IMR-90 (cell line): Measurements from ENCODE around the gene ZNF48. TPM values are rescaled to one million over a fixed set of nuclear protein-coding genes. Genes with fewer than 3 reads are reported as not detected.

ENCODE experiments used
- ATAC-seq: fragments of 200-7000 bp; cut with Tn5 transposase; 2 replicates; pipeline ENCODE4 v1.9.1; 2020; ENCODE audit warnings: low read depth, mild to moderate bottlenecking, moderate library complexity
- BruUV-seq: library from RNA; stranded (reverse); fragments of 400-500 nt; replicated peaks from 2 replicates; lab custom pipeline; 2021; lab: Mats Ljungman, UMichigan
- CTCF ChIA-PET: fragments of 300-600 bp; formaldehyde crosslinking; extraction: SDS; loops from one replicate; lab custom pipeline; 2021; ENCODE audit warnings: antibody characterized with exemption; lab: Yijun Ruan, JAX
- POLR2A ChIA-PET: fragments of 300-600 bp; sonication (Branson Sonifier 250); formaldehyde crosslinking; loops from one replicate; lab custom pipeline; 2022; ENCODE audit warnings: antibody characterized with exemption; ENCODE audit not compliant: unreplicated experiment; lab: Charles Lee
- DNase-seq: peaks from one replicate; pipeline ENCODE4 v3.0.0; 2013
- H2AFZ ChIP-seq: replicated peaks from 2 replicates; pipeline ENCODE3; 2013; ENCODE audit warnings: low read length, mild to moderate bottlenecking; ENCODE audit not compliant: poor library complexity
- H2AK5ac ChIP-seq: 2 replicates; pipeline ENCODE4 v1.6.1; 2013; ENCODE audit warnings: low read depth, low read length, inconsistent platforms
- H2AK9ac ChIP-seq: replicated peaks from 2 replicates; pipeline ENCODE3; 2013; ENCODE audit warnings: mild to moderate bottlenecking, low read depth, low read length, moderate library complexity; ENCODE audit not compliant: poor library complexity
- H2BK120ac ChIP-seq: 2 replicates; pipeline ENCODE4 v1.6.1; 2013; ENCODE audit warnings: low read depth, low read length, inconsistent platforms
- H2BK15ac ChIP-seq: 3 replicates; pipeline ENCODE4 v1.6.1; 2013; ENCODE audit warnings: low read depth, low read length, inconsistent platforms
- H2BK20ac ChIP-seq: 2 replicates; pipeline ENCODE4 v1.6.1; 2013; ENCODE audit warnings: low read depth, mild to moderate bottlenecking, inconsistent platforms, low read length, moderate library complexity
- H2BK5ac ChIP-seq: 2 replicates; pipeline ENCODE4 v1.6.1; 2013; ENCODE audit warnings: mild to moderate bottlenecking, low read depth, low read length, inconsistent platforms; ENCODE audit not compliant: poor library complexity, severe bottlenecking
- H3K14ac ChIP-seq: replicated peaks from 2 replicates; pipeline ENCODE4 v1.6.1; 2013; ENCODE audit warnings: low read depth, low read length, inconsistent platforms
- H3K18ac ChIP-seq: 2 replicates; pipeline ENCODE4 v1.6.1; 2013; ENCODE audit warnings: low read depth, low read length, control low read depth
- H3K23ac ChIP-seq: 2 replicates; pipeline ENCODE4 v1.6.1; 2013; ENCODE audit warnings: low read depth, low read length, inconsistent platforms
- H3K27ac ChIP-seq: 2 replicates; pipeline ENCODE4 v1.5.1; 2013; ENCODE audit warnings: mild to moderate bottlenecking, control low read depth, low read length; ENCODE audit not compliant: insufficient read depth
- H3K27me3 ChIP-seq: 2 replicates; pipeline ENCODE4 v1.6.1; 2013; ENCODE audit warnings: low read length; ENCODE audit not compliant: control insufficient read depth, insufficient read depth
- H3K36me3 ChIP-seq: 2 replicates; pipeline ENCODE4 v1.6.1; 2013; ENCODE audit warnings: low read length, mixed read lengths; ENCODE audit not compliant: control insufficient read depth, insufficient read depth
- H3K4ac ChIP-seq: 2 replicates; pipeline ENCODE4 v1.6.1; 2013; ENCODE audit warnings: low read depth, low read length, inconsistent platforms
- H3K4me1 ChIP-seq: 2 replicates; pipeline ENCODE4 v1.6.1; 2013; ENCODE audit warnings: low read length, mixed read lengths; ENCODE audit not compliant: control insufficient read depth, insufficient read depth
- H3K4me2 ChIP-seq: 2 replicates; pipeline ENCODE4 v1.6.1; 2013; ENCODE audit warnings: low read depth, mild to moderate bottlenecking, control low read depth, low read length, moderate library complexity
- H3K4me3 ChIP-seq: 2 replicates; pipeline ENCODE4 v1.5.1; 2013; ENCODE audit warnings: low read depth, mild to moderate bottlenecking, control low read depth, low read length, moderate library complexity; ENCODE audit not compliant: insufficient read depth
- H3K56ac ChIP-seq: 2 replicates; pipeline ENCODE4 v1.6.1; 2013; ENCODE audit warnings: low read length, inconsistent platforms; ENCODE audit not compliant: insufficient read depth; ENCODE audit errors: extremely low read depth
- H3K79me1 ChIP-seq, 2 experiments: 2 replicates each; pipeline ENCODE4 v1.6.1; 2013; ENCODE audit warnings: low read length in 2 of 2, inconsistent platforms in 1 of 2, low read depth in 1 of 2
- H3K9ac ChIP-seq: 2 replicates; pipeline ENCODE4 v1.6.1; 2013; ENCODE audit warnings: low read depth, low read length, control low read depth
- H3K9me1 ChIP-seq: 2 replicates; pipeline ENCODE4 v1.6.1; 2013; ENCODE audit warnings: low read length, inconsistent platforms; ENCODE audit not compliant: insufficient read depth
- H3K9me3 ChIP-seq: 2 replicates; pipeline ENCODE4 v1.6.1; 2013; ENCODE audit warnings: low read length; ENCODE audit not compliant: control insufficient read depth, insufficient read depth
- H4K20me1 ChIP-seq: 2 replicates; pipeline ENCODE4 v1.6.1; 2013; ENCODE audit warnings: low read length, inconsistent platforms; ENCODE audit not compliant: insufficient read depth
- H4K5ac ChIP-seq: 2 replicates; pipeline ENCODE4 v1.6.1; 2013; ENCODE audit warnings: mild to moderate bottlenecking, low read depth, low read length, control low read depth
- H4K8ac ChIP-seq, 2 experiments: 2 replicates each; pipeline ENCODE4 v1.6.1; 2013; ENCODE audit warnings: low read depth in 2 of 2, low read length in 2 of 2, control low read depth in 1 of 2, inconsistent platforms in 1 of 2
- H4K91ac ChIP-seq: 2 replicates; pipeline ENCODE4 v1.6.1; 2013; ENCODE audit warnings: low read depth, low read length, inconsistent platforms; ENCODE audit not compliant: insufficient read depth
- CHD1 ChIP-seq: IDR thresholded peaks from 2 replicates; pipeline ENCODE4 v1.6.1; 2012; ENCODE audit warnings: low read depth, low read length, improper control_type of control experiment
- MXI1 ChIP-seq: IDR thresholded peaks from 2 replicates; pipeline ENCODE4 v1.6.1; 2012; ENCODE audit warnings: low read depth, mild to moderate bottlenecking, low read length, moderate library complexity, borderline replicate concordance
- WGBS, 2 experiments: methylation state at CpG; one replicate each; pipeline versions ENCODE4 v1.1.5 to v1.1.7; 2013; ENCODE audit warnings: missing lambda C conversion rate in 2 of 2; ENCODE audit not compliant: insufficient read length in 1 of 2; ENCODE audit errors: extremely low coverage in 2 of 2; 5-methylcytosine and 5-hydroxymethylcytosine counted together
- dilution Hi-C: fragments of 300-500 bp; cut with HindIII; formaldehyde crosslinking; loops from one replicate; pipeline ENCODE4 v1.14.3; 2018; ENCODE audit warnings: low sequenced_read_pairs; ENCODE audit not compliant: unreplicated experiment
- in situ Hi-C: fragments of 300-500 bp; cut with MboI; formaldehyde crosslinking; loops from 3 replicates; pipeline ENCODE4 v1.14.3; 2019; ENCODE audit warnings: low sequenced_read_pairs, inconsistent platforms, mixed read lengths
- intact Hi-C: fragments of 100-400 bp; cut with micrococcal nuclease; formaldehyde crosslinking; loops from 2 replicates; pipeline ENCODE4 v1.10.0; 2022
- polyA plus RNA-seq, 3 experiments: library from polyadenylated mRNA; depleted of rRNA; stranded (reverse); fragments of >200 nt; gene quantifications; 2 replicates each; pipeline ENCODE4 v1.2.3, GENCODE V29; 2012; ENCODE audit warnings: low replicate concordance in 1 of 3
- total RNA-seq: library from RNA; depleted of rRNA; stranded (reverse); fragments of >200 nt; gene quantifications from 2 replicates; pipeline ENCODE4 v1.2.3, GENCODE V29; 2012

ZNF48 gene
- total and polyA plus RNA-seq, 2 of the 4 experiments (the other 2 are of a cell fraction), result 5.8 to 6.6 TPM

DNA sequence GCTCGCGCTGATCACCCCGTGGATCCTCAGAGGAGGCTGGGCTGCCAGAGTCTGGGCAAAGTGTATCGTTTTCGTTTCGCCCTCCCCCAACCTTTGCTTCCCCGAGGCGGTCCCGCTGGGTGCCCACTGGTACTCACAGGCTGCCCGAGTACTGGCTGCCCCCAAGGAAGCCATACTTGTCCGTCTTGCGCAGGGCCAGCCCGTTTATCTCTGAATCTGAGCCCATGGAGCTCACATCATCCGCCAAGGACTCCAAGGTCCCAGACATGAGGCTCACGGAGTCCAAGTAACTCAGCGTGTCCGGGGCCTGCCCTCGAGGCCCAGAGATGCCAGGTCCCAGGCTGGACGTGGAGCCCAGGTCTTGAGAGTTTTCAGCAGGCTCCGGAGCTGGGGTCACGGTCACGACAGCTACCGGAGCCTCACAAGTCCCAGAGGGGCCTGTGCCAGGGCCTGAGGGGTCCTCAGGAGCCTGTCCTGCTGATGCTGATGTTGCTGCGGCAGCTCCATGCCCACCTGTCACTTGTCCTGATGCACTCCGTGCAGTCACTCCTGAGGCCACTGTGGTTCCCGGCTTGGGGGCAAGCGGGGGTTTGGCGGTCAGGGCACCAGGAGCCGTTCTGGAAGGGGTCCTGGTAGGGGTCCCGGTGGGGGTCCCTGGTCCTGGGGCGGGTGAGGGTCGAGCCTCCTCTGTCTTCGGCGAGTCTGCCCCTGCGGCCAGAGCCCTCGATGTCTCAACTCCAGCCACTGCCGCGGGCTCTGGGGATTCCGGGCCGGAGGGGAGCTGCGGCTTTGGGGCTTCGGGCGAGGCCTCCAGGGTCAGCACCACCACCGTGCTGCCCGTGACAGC lies 25.9 kb upstream of the ZNF48 start:
- H2BK20ac ChIP-seq, result no peak overlapping the region
- H3K4me2 ChIP-seq, result peak overlapping the region; percentile 99
- H3K18ac ChIP-seq, result no peak overlapping the region
- H2AK5ac ChIP-seq, result peak overlapping the region; percentile 90
- H3K4me1 ChIP-seq, result peaks cover 3% of the 10 kb centered on the region; the same call in 1 of the 2 replicates
- DNase-seq (no peak), ATAC-seq (no peak)
- peak overlapping the region; percentile 96 for H3K14ac ChIP-seq
- H2AFZ ChIP-seq, result peak overlapping the region; percentile 64
- H3K27me3 ChIP-seq, result no peaks in the 10 kb centered on the region
- peak overlapping the region; percentile 86 for H3K4me3 ChIP-seq
- intact Hi-C loops (loop anchor here (2.0 kb wide), 1 partner anchor 277 kb away; no protein-coding TSS in a partner anchor), dilution Hi-C loops (no loop called here), in situ Hi-C loops (no loop called here)
- no TSS peak for BruUV-seq
- no peak overlapping the region for H4K8ac ChIP-seq
- 1% methylated on average over 22 of the region's 45 CpGs; no CpG with 5 or more reads in 1 of the 2 experiments for WGBS, 2 experiments
- no peaks in the 10 kb centered on the region for H3K9me3 ChIP-seq
- ChIA-PET CTCF (interaction anchor here (1.0 kb wide), 1 partner anchor 26 kb away, joined by 3 read pairs; the partner anchor contains the start of gene ZNF48), POLR2A (no interaction called here)
- H3K79me1 ChIP-seq, result peaks cover 4 to 58% of the 10 kb centered on the region in 2 experiments; a peak in 3 of 4 replicates
- H3K23ac ChIP-seq, result peak overlapping the region; percentile 87
- peaks cover 46% of the 10 kb centered on the region for H4K20me1 ChIP-seq
- no peak overlapping the region for H4K5ac ChIP-seq
- peak overlapping the region; percentile 82 for H3K27ac ChIP-seq
- H4K91ac ChIP-seq, result peak overlapping the region; percentile 2; the same call in 1 of the 2 replicates
- peak overlapping the region; percentile 90 for H3K9ac ChIP-seq
- peak overlapping the region; percentile 99 for H2AK9ac ChIP-seq
- H3K4ac ChIP-seq, result peak overlapping the region; percentile 79
- peak overlapping the region; percentile 45 for H3K56ac ChIP-seq
- H2BK5ac ChIP-seq, result peak overlapping the region; percentile 66
- H2BK120ac ChIP-seq, result no peak overlapping the region
- no peak overlapping the region for H2BK15ac ChIP-seq
- TF ChIP-seq MXI1 (peak; percentile 40; the same call in 1 of the 2 replicates), CHD1 (no peak)
- peaks cover 17% of the 10 kb centered on the region for H3K9me1 ChIP-seq
- H3K36me3 ChIP-seq, result peaks cover 14% of the 10 kb centered on the region; the same call in 1 of the 2 replicates
